Prostate gland (tissue), 2 donors: ENCODE results near the gene KIF9.

Experiments used
- CTCF ChIP-seq, 4 experiments: fragments of 200-600 bp in 2 of 4; fragments of 450-650 bp in 2 of 4; sonication (generic) in 2 of 4; IDR thresholded peaks; 1 replicate in 3 of 4; 2 replicates in 1 of 4; pipeline ENCODE4 v1.5.1; 2016 to 2019; ENCODE audit warnings: antibody characterized with exemption in 4 of 4, mild to moderate bottlenecking in 2 of 4, moderate library complexity in 2 of 4
- POLR2A ChIP-seq: fragments of 450-650 bp; IDR thresholded peaks from one replicate; pipeline ENCODE4 v1.6.1; 2016; ENCODE audit warnings: antibody characterized with exemption, mild to moderate bottlenecking
- POLR2AphosphoS5 ChIP-seq: sonication (generic); formaldehyde crosslinking; IDR thresholded peaks from one replicate; pipeline ENCODE4 v1.6.1; 2017; ENCODE audit warnings: antibody characterized with exemption

- TF ChIP-seq POLR2A (no peak), CTCF (IDR thresholded peaks at IDR 0.05) (no peak), POLR2AphosphoS5 (no peak)
Measured at GRCh38 chr3:47280519-47280918, 2.1 kb downstream of the KIF9 start.
